HepG2 (cell line): ENCODE data around the gene HNRNPF. TPM values are rescaled to one million over a fixed set of nuclear protein-coding genes. Genes with fewer than 3 reads are reported as not detected.
A peak's percentile ranks its signal among the peaks of the same experiment; 100 is the strongest.

ENCODE experiments used
- ATF3 ChIP-seq: sonication (generic); formaldehyde crosslinking; IDR thresholded peaks from 2 replicates; pipeline ENCODE4 v1.4.0; 2020; ENCODE audit warnings: missing genetic modification reagents
- CEBPB ChIP-seq: IDR thresholded peaks from 2 replicates; pipeline ENCODE4 v1.6.1; 2011; ENCODE audit warnings: low read depth, low read length, improper control_type of control experiment, borderline replicate concordance
- IRF9 ChIP-seq: sonication (generic); formaldehyde crosslinking; IDR thresholded peaks from 2 replicates; pipeline ENCODE4 v1.8.0; 2022; ENCODE audit warnings: missing genetic modification reagents, mild to moderate bottlenecking, borderline replicate concordance
- KAT8 ChIP-seq: IDR thresholded peaks from 2 replicates; pipeline ENCODE4 v1.6.1; 2016; ENCODE audit warnings: missing genetic modification reagents, missing compliant biosample characterization
- ONECUT2 ChIP-seq: sonication (generic); formaldehyde crosslinking; IDR thresholded peaks from 2 replicates; pipeline ENCODE4 v1.4.0; 2020; ENCODE audit warnings: missing genetic modification reagents
- PCBP1 ChIP-seq: fragments of 200-400 bp; formaldehyde crosslinking; IDR thresholded peaks from 2 replicates; pipeline ENCODE4 v1.6.1; 2017; ENCODE audit warnings: mild to moderate bottlenecking, low read depth, low read length, borderline replicate concordance
- PHF21A ChIP-seq: sonication (generic); formaldehyde crosslinking; IDR thresholded peaks from 2 replicates; pipeline ENCODE4 v1.5.0; 2020; ENCODE audit warnings: mild to moderate bottlenecking, missing genetic modification reagents
- STAG1 ChIP-seq: sonication (generic); formaldehyde crosslinking; IDR thresholded peaks from 2 replicates; pipeline ENCODE4 v1.4.0; 2020; ENCODE audit warnings: missing genetic modification reagents
- TEAD3 ChIP-seq: optimal IDR thresholded peaks from 2 replicates; pipeline ENCODE3; 2016; ENCODE audit warnings: borderline replicate concordance
- TFDP2 ChIP-seq: sonication (generic); formaldehyde crosslinking; IDR thresholded peaks from 2 replicates; pipeline ENCODE4 v1.4.0; 2020; ENCODE audit warnings: missing genetic modification reagents
- TRIM24 ChIP-seq: sonication (generic); formaldehyde crosslinking; IDR thresholded peaks from 2 replicates; pipeline ENCODE4 v1.8.0; 2022; ENCODE audit warnings: mild to moderate bottlenecking, missing genetic modification reagents
- ZBTB10 ChIP-seq: sonication (generic); formaldehyde crosslinking; IDR thresholded peaks from 2 replicates; pipeline ENCODE4 v1.4.0; 2020; ENCODE audit warnings: missing genetic modification reagents, borderline replicate concordance
- ZBTB43 ChIP-seq: sonication (generic); formaldehyde crosslinking; conservative IDR thresholded peaks from 2 replicates; pipeline ENCODE4 v1.4.0; 2020; ENCODE audit warnings: missing genetic modification reagents
- ZMAT3 ChIP-seq: sonication (generic); formaldehyde crosslinking; conservative IDR thresholded peaks from 2 replicates; pipeline ENCODE4 v1.7.0; 2021; ENCODE audit warnings: missing genetic modification reagents
- ZNF264 ChIP-seq: sonication (generic); formaldehyde crosslinking; IDR thresholded peaks from 2 replicates; pipeline ENCODE4 v1.4.0; 2020; ENCODE audit warnings: missing genetic modification reagents
- ZNF30 ChIP-seq: sonication (generic); formaldehyde crosslinking; IDR thresholded peaks from 2 replicates; pipeline ENCODE4 v1.5.0; 2020; ENCODE audit warnings: mild to moderate bottlenecking, missing genetic modification reagents
- ZNF446 ChIP-seq: sonication (generic); formaldehyde crosslinking; IDR thresholded peaks from 2 replicates; pipeline ENCODE4 v1.5.0; 2020; ENCODE audit warnings: mild to moderate bottlenecking, missing genetic modification reagents
- ZNF605 ChIP-seq: sonication (generic); formaldehyde crosslinking; IDR thresholded peaks from 2 replicates; pipeline ENCODE4 v1.8.0; 2022; ENCODE audit warnings: mild to moderate bottlenecking, missing genetic modification reagents
- ZNF691 ChIP-seq: sonication (generic); formaldehyde crosslinking; IDR thresholded peaks from 2 replicates; pipeline ENCODE4 v1.4.0; 2020; ENCODE audit warnings: missing genetic modification reagents, low read depth, mild to moderate bottlenecking, borderline replicate concordance
- ZNF724P ChIP-seq: sonication (generic); formaldehyde crosslinking; IDR thresholded peaks from 2 replicates; pipeline ENCODE4 v1.8.0; 2022; ENCODE audit warnings: missing genetic modification reagents, borderline replicate concordance
- ZNF777 ChIP-seq: sonication (generic); formaldehyde crosslinking; IDR thresholded peaks from 2 replicates; pipeline ENCODE4 v1.4.0; 2020; ENCODE audit warnings: missing genetic modification reagents
- ZNF790 ChIP-seq: sonication (generic); formaldehyde crosslinking; IDR thresholded peaks from 2 replicates; pipeline ENCODE4 v1.8.0; 2022; ENCODE audit warnings: missing genetic modification reagents, mild to moderate bottlenecking, borderline replicate concordance
- polyA plus RNA-seq, 8 experiments: library from polyadenylated mRNA; depleted of rRNA in 3 of 8; stranded (reverse) in 7 of 8; unstranded in 1 of 8; fragments of >200 nt; fragmentation: Illumina TruSeq in 4 of 8; extraction: Trizol in 4 of 8; gene quantifications; 2 replicates each; pipeline versions ENCODE4 v1.2.1 to v1.2.3, GENCODE V29; 2011 to 2016; ENCODE audit warnings: low read depth in 4 of 8, missing spikeins in 1 of 8, mixed read lengths in 1 of 8; ENCODE audit not compliant: insufficient read depth in 1 of 8
- total RNA-seq, 5 experiments: library from RNA; depleted of rRNA; stranded (reverse); fragments of >200 nt; fragmentation: Illumina TruSeq; extraction: Trizol; gene quantifications; 2 replicates each; pipeline ENCODE4 v1.2.3, GENCODE V29; 2016; ENCODE audit warnings: low read depth in 1 of 5

Gene HNRNPF
- total and polyA plus RNA-seq, 2 of the 13 experiments (the other 11 are each of a cell fraction or from before 2014, with no cell fraction given), result 166 to 308 TPM

GRCh38 chr10:43436291-43437140, 27.5 kb upstream of the HNRNPF start, which contains the start of gene ZNF487 (continued):
- TF ChIP-seq STAG1 (CRISPR knock-in tag) (peak; percentile 42; the same call in 1 of the 2 replicates), PCBP1 (no peak), ZNF724P (CRISPR knock-in tag) (peak; percentile 92), ZMAT3 (CRISPR knock-in tag) (no peak; the same call in 1 of the 2 replicates), ZNF691 (no peak), ONECUT2 (CRISPR knock-in tag) (no peak), TRIM24 (no peak), KAT8 (CRISPR knock-in tag) (peak; percentile 83), TEAD3 (CRISPR knock-in tag) (peak; percentile 21), CEBPB (0 out of 2 replicates have a peak, but pooled peaks have one; percentile 0), ZBTB43 (CRISPR knock-in tag) (peak; percentile 33; the same call in 1 of the 2 replicates), ZNF264 (no peak; the same call in none of the 2 replicates), ZNF446 (CRISPR knock-in tag) (no peak; the same call in 1 of the 2 replicates), ZBTB10 (CRISPR knock-in tag) (peak; percentile 78; the same call in 1 of the 2 replicates), TFDP2 (CRISPR knock-in tag) (no peak; the same call in none of the 2 replicates), ZNF790 (CRISPR knock-in tag) (no peak; the same call in 1 of the 2 replicates), IRF9 (CRISPR knock-in tag) (peak; percentile 88; the same call in 1 of the 2 replicates), ZNF30 (CRISPR knock-in tag) (0 out of 2 replicates have a peak, but pooled peaks have one; percentile 78), PHF21A (CRISPR knock-in tag) (peak; percentile 84), ZNF605 (CRISPR knock-in tag) (peak; percentile 86), ZNF777 (CRISPR knock-in tag) (peak; percentile 55), ATF3 (no peak)
